Measurements from ENCODE around the gene CRPPA.

CRPPA gene

DNA sequence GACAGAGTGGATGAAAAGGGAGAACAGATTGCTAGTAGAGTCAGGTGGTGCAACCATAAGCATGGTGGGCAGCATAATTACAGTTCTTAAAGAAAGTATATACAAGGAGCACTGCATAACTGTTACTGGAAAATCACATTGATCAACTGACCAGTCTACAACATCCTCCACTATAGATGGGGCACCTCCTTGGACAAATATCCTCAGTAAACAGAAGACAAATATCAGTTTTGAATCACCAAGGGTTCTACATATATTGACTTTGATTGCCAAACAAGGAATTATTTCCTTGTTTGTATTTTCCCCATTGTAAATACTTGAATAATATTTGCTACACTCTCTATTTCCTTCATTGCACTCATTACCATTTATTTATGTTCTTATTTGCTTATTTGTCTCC is 17.6 kb upstream of the CRPPA start:
- TF ChIP-seq EZH2 (IDR thresholded peaks at IDR 0.05; ENCODE audit: borderline replicate concordance, low read depth, low read length, severe bottlenecking): no peak
- TF ChIP-seq, protein P1, sequence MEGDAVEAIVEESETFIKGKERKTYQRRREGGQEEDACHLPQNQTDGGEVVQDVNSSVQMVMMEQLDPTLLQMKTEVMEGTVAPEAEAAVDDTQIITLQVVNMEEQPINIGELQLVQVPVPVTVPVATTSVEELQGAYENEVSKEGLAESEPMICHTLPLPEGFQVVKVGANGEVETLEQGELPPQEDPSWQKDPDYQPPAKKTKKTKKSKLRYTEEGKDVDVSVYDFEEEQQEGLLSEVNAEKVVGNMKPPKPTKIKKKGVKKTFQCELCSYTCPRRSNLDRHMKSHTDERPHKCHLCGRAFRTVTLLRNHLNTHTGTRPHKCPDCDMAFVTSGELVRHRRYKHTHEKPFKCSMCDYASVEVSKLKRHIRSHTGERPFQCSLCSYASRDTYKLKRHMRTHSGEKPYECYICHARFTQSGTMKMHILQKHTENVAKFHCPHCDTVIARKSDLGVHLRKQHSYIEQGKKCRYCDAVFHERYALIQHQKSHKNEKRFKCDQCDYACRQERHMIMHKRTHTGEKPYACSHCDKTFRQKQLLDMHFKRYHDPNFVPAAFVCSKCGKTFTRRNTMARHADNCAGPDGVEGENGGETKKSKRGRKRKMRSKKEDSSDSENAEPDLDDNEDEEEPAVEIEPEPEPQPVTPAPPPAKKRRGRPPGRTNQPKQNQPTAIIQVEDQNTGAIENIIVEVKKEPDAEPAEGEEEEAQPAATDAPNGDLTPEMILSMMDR (IDR thresholded peaks at IDR 0.05; ENCODE audit: borderline replicate concordance, extremely low read depth, low read length, poor library complexity, severe bottlenecking): no peak
- DNase-seq (no peak), ATAC-seq (ENCODE audit: insufficient read depth, low read depth) (no peak)
- Histone ChIP-seq H2AFZ (ENCODE audit: low read depth, low read length) (no peak overlapping the region), H3K4me3 (ENCODE audit: low read depth in 1 of 2, low read length in 2 of 2) (no peak overlapping the region), H3K79me2 (ENCODE audit: insufficient read depth, low read length) (no peaks in the 10 kb centered on the region), H3K27me3 (ENCODE audit: insufficient read depth, low read length, poor library complexity) (no peaks in the 10 kb centered on the region), H3K4me1 (ENCODE audit: insufficient read depth, low read length) (no peaks in the 10 kb centered on the region), H3K9ac (ENCODE audit: low read depth, low read length) (no peak overlapping the region), H3K36me3 (ENCODE audit: insufficient read depth, low read length) (no peaks in the 10 kb centered on the region), H4K20me1 (ENCODE audit: insufficient read depth, low read length) (no peaks in the 10 kb centered on the region), H3K4me2 (ENCODE audit: insufficient read depth, low read length) (no peak overlapping the region), H3K9me3 (ENCODE audit: insufficient read depth, low read length, severe bottlenecking) (no peaks in the 10 kb centered on the region), H3K27ac (ENCODE audit: low read length) (no peak overlapping the region)

DNA sequence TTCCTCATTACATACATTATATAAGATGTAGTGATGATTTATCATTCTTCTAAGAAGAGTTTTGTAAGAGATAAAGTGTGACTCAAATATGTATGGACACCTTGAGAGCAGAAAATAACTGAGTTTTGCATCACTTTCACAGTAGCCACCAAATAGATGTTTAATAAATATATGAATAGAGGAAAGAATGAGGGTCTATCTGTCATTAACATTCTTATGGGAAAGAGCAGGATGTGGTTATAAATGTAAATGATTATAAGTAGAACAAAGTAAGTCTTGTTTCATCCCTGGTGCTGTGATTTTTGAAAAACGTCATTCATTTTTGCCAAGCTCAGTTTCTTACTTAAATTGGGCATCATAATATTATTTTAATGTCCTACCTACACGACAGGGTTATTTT is 15.0 kb upstream of the CRPPA start:
- no peak for DNase-seq
- no peak for TF ChIP-seq EZH2 (IDR thresholded peaks at IDR 0.05; ENCODE audit: borderline replicate concordance, low read depth, low read length, severe bottlenecking)
- TF ChIP-seq, protein P1 (IDR thresholded peaks at IDR 0.05; ENCODE audit: borderline replicate concordance, extremely low read depth, low read length, poor library complexity, severe bottlenecking): no peak

GRCh38 chr7:16433568-16434122 is 12.3 kb upstream of the CRPPA start:
- no peak overlapping the region for H3K9ac ChIP-seq (ENCODE audit: low read depth, low read length)
- no peaks in the 10 kb centered on the region for H3K36me3 ChIP-seq (ENCODE audit: insufficient read depth, low read length)
- no peak overlapping the region for H3K27ac ChIP-seq (ENCODE audit: low read length)
- H3K4me3 ChIP-seq (ENCODE audit: low read depth in 1 of 2, low read length in 2 of 2): no peak overlapping the region
- no peak overlapping the region for H3K4me2 ChIP-seq (ENCODE audit: insufficient read depth, low read length)
- no peaks in the 10 kb centered on the region for H3K79me2 ChIP-seq (ENCODE audit: insufficient read depth, low read length)
- H2AFZ ChIP-seq (ENCODE audit: low read depth, low read length): no peak overlapping the region
- H3K27me3 ChIP-seq (ENCODE audit: insufficient read depth, low read length, poor library complexity): no peaks in the 10 kb centered on the region
- no peaks in the 10 kb centered on the region for H3K9me3 ChIP-seq (ENCODE audit: insufficient read depth, low read length, severe bottlenecking)
- DNase-seq (no peak), ATAC-seq (ENCODE audit: insufficient read depth, low read depth) (no peak)
- no peak for TF ChIP-seq EZH2 (IDR thresholded peaks at IDR 0.05; ENCODE audit: borderline replicate concordance, low read depth, low read length, severe bottlenecking)
- TF ChIP-seq, protein P1 (IDR thresholded peaks at IDR 0.05; ENCODE audit: borderline replicate concordance, extremely low read depth, low read length, poor library complexity, severe bottlenecking): no peak
- H4K20me1 ChIP-seq (ENCODE audit: insufficient read depth, low read length): no peaks in the 10 kb centered on the region
- no peaks in the 10 kb centered on the region for H3K4me1 ChIP-seq (ENCODE audit: insufficient read depth, low read length)

More for the DNA sequence above, 15.0 kb upstream of the CRPPA start:
- Histone ChIP-seq H3K79me2 (ENCODE audit: insufficient read depth, low read length) (no peaks in the 10 kb centered on the region), H3K4me3 (ENCODE audit: low read depth in 1 of 2, low read length in 2 of 2) (no peak overlapping the region), H3K4me1 (ENCODE audit: insufficient read depth, low read length) (no peaks in the 10 kb centered on the region), H3K9me3 (ENCODE audit: insufficient read depth, low read length, severe bottlenecking) (no peaks in the 10 kb centered on the region), H3K36me3 (ENCODE audit: insufficient read depth, low read length) (no peaks in the 10 kb centered on the region), H3K9ac (ENCODE audit: low read depth, low read length) (no peak overlapping the region), H4K20me1 (ENCODE audit: insufficient read depth, low read length) (no peaks in the 10 kb centered on the region), H3K4me2 (ENCODE audit: insufficient read depth, low read length) (no peak overlapping the region), H2AFZ (ENCODE audit: low read depth, low read length) (no peak overlapping the region), H3K27ac (ENCODE audit: low read length) (no peak overlapping the region), H3K27me3 (ENCODE audit: insufficient read depth, low read length, poor library complexity) (no peaks in the 10 kb centered on the region)
- no peak for ATAC-seq (ENCODE audit: insufficient read depth, low read depth)

DNA sequence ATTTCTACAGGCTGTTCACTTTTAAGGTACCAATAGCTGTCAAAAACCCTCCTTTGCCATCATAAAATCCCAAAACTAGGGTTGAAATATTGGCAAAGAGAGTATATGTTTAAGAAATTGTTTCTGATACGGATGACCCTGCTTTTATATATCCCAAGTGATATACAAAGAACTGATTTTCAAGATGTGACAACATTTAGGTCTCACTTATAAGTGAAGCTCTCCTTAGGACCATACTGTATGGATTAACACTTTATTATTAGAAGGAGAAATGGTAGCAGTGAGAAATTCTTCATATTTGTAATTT is 11.0 kb upstream of the CRPPA start:
- Histone ChIP-seq H3K9ac (ENCODE audit: low read depth, low read length) (no peak overlapping the region), H2AFZ (ENCODE audit: low read depth, low read length) (no peak overlapping the region), H3K9me3 (ENCODE audit: insufficient read depth, low read length, severe bottlenecking) (no peaks in the 10 kb centered on the region), H3K4me2 (ENCODE audit: insufficient read depth, low read length) (no peak overlapping the region), H3K27me3 (ENCODE audit: insufficient read depth, low read length, poor library complexity) (no peaks in the 10 kb centered on the region), H3K36me3 (ENCODE audit: insufficient read depth, low read length) (no peaks in the 10 kb centered on the region), H4K20me1 (ENCODE audit: insufficient read depth, low read length) (no peaks in the 10 kb centered on the region), H3K27ac (ENCODE audit: low read length) (no peak overlapping the region), H3K79me2 (ENCODE audit: insufficient read depth, low read length) (no peaks in the 10 kb centered on the region), H3K4me1 (ENCODE audit: insufficient read depth, low read length) (no peaks in the 10 kb centered on the region), H3K4me3 (ENCODE audit: low read depth in 1 of 2, low read length in 2 of 2) (no peak overlapping the region)
- DNase-seq (no peak), ATAC-seq (ENCODE audit: insufficient read depth, low read depth) (no peak)
- TF ChIP-seq, protein P1 (IDR thresholded peaks at IDR 0.05; ENCODE audit: borderline replicate concordance, extremely low read depth, low read length, poor library complexity, severe bottlenecking): no peak
- TF ChIP-seq EZH2 (IDR thresholded peaks at IDR 0.05; ENCODE audit: borderline replicate concordance, low read depth, low read length, severe bottlenecking): no peak

All from DND-41 (cell line).